ENCODE results near the gene PDE4B.
"Not testable (repeated sequence)": the region's sequence is repeated elsewhere in the genome, so short reads cannot be mapped to it uniquely, and the experiment has no call there.

PDE4B gene

DNA sequence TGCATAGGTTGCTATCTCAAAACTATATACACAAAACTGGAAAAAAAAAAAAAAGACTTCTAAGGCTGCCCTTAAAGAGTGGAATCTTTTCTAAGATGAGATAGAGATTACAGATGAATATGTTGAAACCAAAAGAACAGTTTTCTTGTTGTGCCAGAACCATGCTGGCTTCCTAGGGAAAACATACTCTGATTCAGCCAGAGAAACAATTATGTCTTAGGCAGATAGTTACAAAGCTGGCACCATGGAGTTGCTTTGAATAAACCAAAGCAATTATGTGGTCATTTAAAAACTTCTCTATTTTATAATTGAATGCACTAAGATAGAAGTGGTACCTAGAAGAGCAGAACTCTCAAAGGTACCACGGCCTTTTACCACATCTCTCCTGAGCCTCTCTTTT lies 341.3 kb downstream of the PDE4B start:
- DNase-seq (ENCODE audit: low read depth, low spot score) = no peak

GRCh38 chr1:66135161-66135560 lies 342.5 kb downstream of the PDE4B start:
- DNase-seq (ENCODE audit: low read depth, low spot score) = no peak

GRCh38 chr1:66136423-66136822 lies 343.7 kb downstream of the PDE4B start:
- DNase-seq (ENCODE audit: low read depth, low spot score) = not testable (repeated sequence)

DNA sequence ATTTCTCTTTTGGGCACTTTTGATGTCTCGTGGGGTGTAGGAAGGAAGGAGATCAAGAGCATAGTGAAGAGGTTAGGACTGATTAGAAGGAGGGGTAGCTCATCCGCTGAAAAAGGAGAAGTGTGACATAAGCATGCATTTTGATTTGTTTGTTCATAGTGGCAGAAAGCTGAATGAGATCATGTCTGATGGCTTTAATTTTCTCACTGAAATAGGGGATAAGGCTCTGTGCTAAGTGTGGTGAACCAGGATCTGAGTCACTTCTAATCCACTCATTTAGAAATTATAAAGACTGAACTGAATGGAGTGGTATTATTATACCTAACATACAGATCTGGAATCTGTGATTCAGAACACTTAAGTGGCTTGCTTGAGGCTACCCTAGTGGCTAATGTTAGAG lies 344.5 kb downstream of the PDE4B start:
- no peak for DNase-seq (ENCODE audit: low read depth, low spot score)

- no peak for DNase-seq (ENCODE audit: low read depth, low spot score)
Measured at GRCh38 chr1:66138613-66139012, 345.9 kb downstream of the PDE4B start.

GRCh38 chr1:66140072-66140471 lies 347.4 kb downstream of the PDE4B start:
- DNase-seq (ENCODE audit: low read depth, low spot score) = no peak

DNA sequence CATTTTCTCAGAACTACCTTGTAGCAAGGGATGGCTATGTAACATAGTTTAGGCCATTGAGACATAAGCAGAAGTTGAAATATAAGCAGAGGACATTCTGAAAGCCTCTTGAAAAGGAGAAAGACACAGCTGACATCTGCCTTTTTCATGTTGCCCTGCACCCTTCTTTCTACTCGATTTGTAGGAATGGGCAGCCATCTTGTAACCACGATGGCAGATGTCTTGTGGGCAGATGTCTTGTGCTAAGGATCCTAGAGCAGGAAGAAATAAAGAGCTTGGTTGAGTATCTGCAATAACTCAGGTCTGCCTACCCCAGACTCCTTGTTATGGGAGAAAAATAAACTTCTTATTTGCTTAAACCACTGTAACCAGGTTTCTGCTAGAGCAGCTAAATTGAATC lies 351.0 kb downstream of the PDE4B start:
- DNase-seq (ENCODE audit: low read depth, low spot score) = no peak

GRCh38 chr1:66147226-66147835 lies 354.6 kb downstream of the PDE4B start:
- DNase-seq (ENCODE audit: low read depth, low spot score) = no peak

DNA sequence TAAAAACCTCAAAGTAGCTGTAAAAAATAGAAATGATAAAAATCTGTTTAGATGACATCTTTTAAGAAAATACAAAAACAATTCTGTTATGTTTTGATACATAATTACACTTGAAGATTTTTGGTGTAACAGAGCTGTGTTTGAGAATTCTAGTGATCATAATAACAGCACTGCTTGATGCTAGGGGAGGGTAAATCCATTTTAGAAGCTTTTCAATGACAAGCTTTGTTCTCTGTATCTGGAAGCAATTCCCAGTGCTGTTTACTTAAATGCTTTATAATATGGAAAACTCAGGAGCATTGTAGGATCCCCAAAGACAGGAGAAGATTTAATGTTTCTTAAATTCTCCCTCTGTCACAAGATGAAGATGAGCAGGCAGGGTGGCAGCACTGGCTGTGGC lies 359.3 kb downstream of the PDE4B start:
- no peak for DNase-seq (ENCODE audit: low read depth, low spot score)

DNA sequence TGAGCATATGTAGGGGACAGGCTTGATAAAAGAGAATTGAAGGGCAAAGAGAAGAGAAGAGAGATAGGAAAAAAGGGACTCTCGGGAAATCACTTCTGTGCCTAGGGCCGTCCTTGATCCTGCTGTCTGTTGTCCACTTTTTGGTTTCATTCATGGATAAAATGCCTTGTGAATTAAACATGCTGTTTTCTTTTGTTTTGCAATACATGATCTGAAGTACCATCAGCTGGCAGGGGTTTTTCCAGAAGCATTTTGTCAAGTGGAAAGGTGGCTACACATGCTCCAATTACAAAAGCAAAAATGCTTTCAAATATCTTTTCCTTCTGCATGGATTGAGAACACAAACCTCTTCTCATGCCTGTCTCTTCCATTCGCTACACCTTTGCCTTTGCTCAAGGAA lies 361.7 kb downstream of the PDE4B start:
- DNase-seq (ENCODE audit: low read depth, low spot score) = no peak

GRCh38 chr1:66156144-66156543 lies 363.4 kb downstream of the PDE4B start:
- DNase-seq (ENCODE audit: low read depth, low spot score) = no peak

- no peak for DNase-seq (ENCODE audit: low read depth, low spot score)
Measured at GRCh38 chr1:66159800-66160199, 367.1 kb downstream of the PDE4B start.

GRCh38 chr1:66160719-66161118 lies 368.0 kb downstream of the PDE4B start:
- no peak for DNase-seq (ENCODE audit: low read depth, low spot score)

DNA sequence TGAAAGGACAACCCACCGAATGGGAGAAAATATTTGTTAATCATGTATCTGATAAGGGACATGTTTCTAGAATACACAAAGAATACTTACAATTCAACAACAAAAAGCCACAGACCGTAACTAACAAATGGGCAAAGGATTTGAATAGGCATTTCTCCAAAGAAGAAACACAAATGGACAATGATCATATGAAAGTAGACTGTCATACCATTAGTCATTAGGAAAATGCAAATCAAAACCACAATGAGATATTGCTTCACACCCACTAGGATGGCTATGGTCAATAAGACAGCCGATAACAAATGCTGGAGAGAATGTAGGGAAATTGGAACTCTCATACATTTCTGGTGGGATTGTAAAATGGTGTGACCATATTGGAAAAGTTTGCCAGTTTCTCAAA lies 374.1 kb downstream of the PDE4B start:
- no peak for DNase-seq (ENCODE audit: low read depth, low spot score)

DNA sequence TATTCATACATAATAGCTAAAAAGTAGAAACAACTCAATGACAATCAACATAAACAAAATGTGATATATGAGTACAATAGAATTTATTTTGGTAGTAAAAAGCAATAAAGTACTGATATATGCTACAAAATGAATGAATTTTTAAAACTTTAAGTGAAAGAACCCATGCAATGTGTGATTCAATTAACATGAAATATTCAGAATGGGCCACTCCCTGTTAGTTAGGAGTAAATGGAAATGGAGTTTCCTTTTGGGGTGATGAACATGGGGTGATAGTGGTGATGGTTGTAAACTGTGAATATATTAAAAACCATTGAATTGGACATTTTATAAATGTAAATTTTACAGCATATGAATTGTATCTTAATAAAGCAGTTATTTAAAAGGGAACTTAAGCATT lies 374.6 kb downstream of the PDE4B start:
- DNase-seq (ENCODE audit: low read depth, low spot score) = no peak

DNA sequence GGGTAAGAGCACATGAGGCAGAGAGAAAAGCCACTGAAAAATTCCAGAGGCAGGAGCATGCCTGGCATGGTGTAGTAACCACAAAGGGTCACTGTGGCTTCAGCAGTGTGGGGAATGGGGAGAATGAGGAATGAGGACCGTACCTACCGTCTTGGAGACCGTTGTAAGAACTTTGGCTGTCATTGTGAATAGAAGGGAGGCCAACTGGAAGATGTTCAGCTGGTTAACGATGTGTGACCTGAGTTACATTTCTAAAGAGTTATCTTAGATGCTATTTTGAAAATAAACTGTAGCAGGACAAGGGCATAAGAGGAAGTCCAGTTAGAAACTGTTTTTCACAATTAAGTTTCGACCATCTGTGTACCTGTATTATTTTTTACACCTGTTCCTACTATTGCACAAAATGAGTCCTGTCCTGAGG lies 375.8 kb downstream of the PDE4B start:
- no peak for DNase-seq (ENCODE audit: low read depth, low spot score)

DNA sequence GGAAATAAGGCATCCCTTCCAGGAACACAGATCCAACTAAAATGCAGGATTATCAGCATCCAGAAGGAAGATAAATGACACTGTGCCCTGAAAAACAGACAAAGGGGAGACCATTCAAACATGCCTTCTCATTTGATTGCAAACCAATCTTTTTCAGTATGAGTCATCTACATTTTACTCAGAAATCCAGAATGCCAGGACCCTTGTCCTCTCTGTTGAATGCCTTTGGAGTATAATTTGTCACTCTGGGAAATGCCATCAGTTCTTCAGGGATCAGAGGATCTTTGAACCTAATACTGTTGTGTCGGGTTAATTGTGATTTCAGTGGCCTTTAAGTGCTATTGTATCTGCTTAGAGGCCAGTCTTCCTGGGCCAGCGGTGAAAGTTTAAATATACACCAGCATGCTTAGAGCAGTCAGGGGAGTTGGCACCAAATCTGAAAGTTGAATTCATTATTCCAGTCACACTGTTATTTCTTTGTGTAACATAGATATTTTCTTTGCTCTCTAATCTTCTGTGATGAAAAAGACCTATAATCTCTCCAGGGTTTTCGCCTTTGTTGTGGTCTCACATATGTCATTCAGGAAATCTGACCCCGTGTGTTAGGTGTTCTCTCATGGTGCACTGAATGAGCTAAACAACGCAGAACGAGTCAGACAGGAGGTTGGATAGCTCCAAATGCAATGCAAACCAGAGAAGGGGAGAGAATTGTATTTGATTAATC lies 376.4 kb downstream of the PDE4B start:
- no peak for DNase-seq (ENCODE audit: low read depth, low spot score)

GRCh38 chr1:66172272-66172671 lies 379.6 kb downstream of the PDE4B start:
- no peak for DNase-seq (ENCODE audit: low read depth, low spot score)

GRCh38 chr1:66175098-66175497 lies 382.4 kb downstream of the PDE4B start:
- DNase-seq (ENCODE audit: low read depth, low spot score) = no peak

- no peak for DNase-seq (ENCODE audit: low read depth, low spot score)
Measured at GRCh38 chr1:66175581-66175980, 382.9 kb downstream of the PDE4B start.

DNA sequence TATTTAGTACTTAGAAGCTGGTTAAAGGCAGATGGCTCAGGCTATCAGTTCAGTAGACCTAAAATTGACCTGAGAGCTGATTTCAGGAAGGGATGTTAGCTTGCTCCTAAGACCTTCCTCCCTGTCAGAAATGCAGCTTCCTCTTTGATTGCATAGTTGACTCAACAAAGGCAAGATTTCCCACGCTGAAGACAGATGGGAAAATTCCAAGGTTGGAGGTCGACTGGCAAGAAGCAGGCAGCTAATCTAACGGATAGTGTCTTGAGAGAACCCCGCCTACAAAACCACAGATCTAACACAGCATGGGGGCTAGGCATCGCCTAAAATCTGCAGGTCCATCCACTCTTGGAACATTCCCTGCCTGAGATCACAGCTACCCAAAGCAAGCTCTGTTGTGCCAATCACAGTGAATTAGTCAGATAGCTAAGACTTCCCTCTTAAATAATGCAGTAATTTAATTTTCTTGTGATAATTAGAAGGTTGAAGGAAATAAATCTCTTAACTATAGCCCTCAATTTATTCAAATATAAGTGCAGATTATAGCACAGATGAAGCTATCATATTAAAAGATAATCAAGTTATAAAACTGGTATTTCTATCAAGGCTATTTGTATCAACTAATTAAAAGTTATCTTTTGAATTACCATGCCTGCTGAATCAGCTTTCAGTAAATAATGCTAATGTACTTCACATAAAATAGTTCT lies 383.5 kb downstream of the PDE4B start:
- DNase-seq (ENCODE audit: low read depth, low spot score) = no peak

DNA sequence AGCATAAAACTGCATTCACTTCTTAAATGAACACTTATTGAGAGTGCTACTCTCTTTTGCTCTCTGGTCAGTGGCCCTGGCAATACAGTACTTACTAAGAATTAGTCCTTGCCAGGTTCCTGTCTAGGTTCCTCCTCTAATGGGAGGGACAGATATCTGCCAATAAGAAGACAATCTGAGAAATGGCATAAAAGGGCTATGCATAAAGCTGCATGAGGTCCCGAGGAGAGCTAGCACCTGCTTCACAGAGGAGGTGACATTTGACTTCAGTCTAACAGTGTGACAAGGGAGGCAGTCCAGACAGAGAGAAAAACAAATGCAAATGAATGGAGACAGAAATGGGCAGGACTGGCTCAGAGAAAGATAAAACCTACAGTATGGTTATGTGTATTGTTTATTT lies 384.1 kb downstream of the PDE4B start:
- DNase-seq (ENCODE audit: low read depth, low spot score) = no peak

GRCh38 chr1:66177510-66177909 lies 384.8 kb downstream of the PDE4B start:
- DNase-seq (ENCODE audit: low read depth, low spot score) = no peak

All from brain pericyte (primary cell).